Embryonic facial prominence (tissue), 1 donor: Measurements from ENCODE around the gene MRPL1.
"Not testable (repeated sequence)": the region's sequence is repeated elsewhere in the genome, so short reads cannot be mapped to it uniquely, and the experiment has no call there.

Experiments
- DNase-seq: peaks from one replicate; pipeline ENCODE4 v3.0.0-alpha.2; 2016; ENCODE audit errors: extremely low spot score

MRPL1 gene

GRCh38 chr4:77982900-77983540 lies 120.4 kb downstream of the MRPL1 start:
- not testable (repeated sequence) for DNase-seq

- DNase-seq = not testable (repeated sequence)
These were observed 121.1 kb downstream of the MRPL1 start for GRCh38 chr4:77983612-77984311.

- no peak for DNase-seq
These were observed 127.3 kb downstream of the MRPL1 start for GRCh38 chr4:77989968-77990367.

GRCh38 chr4:77990456-77990855 lies 127.8 kb downstream of the MRPL1 start:
- DNase-seq = no peak

- DNase-seq = no peak
These were observed 128.3 kb downstream of the MRPL1 start for GRCh38 chr4:77990904-77991358.

GRCh38 chr4:77992581-77992980 lies 130.0 kb downstream of the MRPL1 start:
- DNase-seq = no peak

GRCh38 chr4:77994194-77994721 lies 131.6 kb downstream of the MRPL1 start:
- DNase-seq = no peak

- no peak for DNase-seq
These were observed 133.4 kb downstream of the MRPL1 start for GRCh38 chr4:77996076-77996475.

GRCh38 chr4:78001531-78001930 lies 138.9 kb downstream of the MRPL1 start:
- DNase-seq = no peak

- no peak for DNase-seq
These were observed 139.6 kb downstream of the MRPL1 start for GRCh38 chr4:78002260-78002659.
